CD4-positive, CD25-positive, alpha-beta regulatory T cell (primary cell): ENCODE data around the gene TMEM47. TPM values are rescaled to one million over a fixed set of nuclear protein-coding genes. Genes with fewer than 3 reads are reported as not detected.

Experiments
- ATAC-seq, 2 donors: fragments of 150-1000 bp; cut with Tn5 transposase; one replicate each; pipeline ENCODE4 v1.10.0; 2021; ENCODE audit warnings: low read depth in 2 of 2, moderate number of reproducible peaks in 2 of 2, moderate library complexity in 1 of 2
- DNase-seq, 3 donors: peaks; one replicate each; pipeline versions ENCODE4 v3.0.0 to v3.0.0-alpha.2; 2012 to 2022; ENCODE audit warnings: mixed read lengths in 1 of 3
- H3K27ac ChIP-seq: one replicate; pipeline ENCODE4 v1.7.0; 2013; ENCODE audit warnings: mild to moderate bottlenecking, low read length; ENCODE audit not compliant: insufficient read depth, poor library complexity, severe bottlenecking
- H3K27me3 ChIP-seq: one replicate; pipeline ENCODE4 v1.7.0; 2013; ENCODE audit warnings: low read length; ENCODE audit not compliant: control insufficient read depth, insufficient read depth
- H3K36me3 ChIP-seq: one replicate; pipeline ENCODE4 v1.7.0; 2013; ENCODE audit warnings: mild to moderate bottlenecking, low read length, moderate library complexity; ENCODE audit not compliant: control insufficient read depth, insufficient read depth
- H3K4me1 ChIP-seq: 2 replicates; pipeline ENCODE4 v1.7.0; 2013; ENCODE audit warnings: mild to moderate bottlenecking, low read length; ENCODE audit not compliant: insufficient read depth, control insufficient read depth, poor library complexity, severe bottlenecking
- H3K4me3 ChIP-seq: one replicate; pipeline ENCODE4 v1.7.0; 2013; ENCODE audit warnings: low read depth, mild to moderate bottlenecking, low read length, moderate library complexity
- H3K9me3 ChIP-seq, 2 experiments: 1 replicate in 1 of 2; 2 replicates in 1 of 2; pipeline ENCODE4 v1.7.0; 2013; ENCODE audit warnings: low read length in 2 of 2, mild to moderate bottlenecking in 1 of 2, moderate library complexity in 1 of 2; ENCODE audit not compliant: control insufficient read depth in 2 of 2
- H3K27ac Mint-ChIP-seq, 3 donors: one replicate each; pipeline ENCODE4 v1.8.0; 2020 to 2022; ENCODE audit warnings: mild to moderate bottlenecking in 3 of 3, mixed read lengths in 3 of 3, moderate library complexity in 2 of 3
- H3K27me3 Mint-ChIP-seq: one replicate; pipeline ENCODE4 v1.8.0; 2022; ENCODE audit warnings: mild to moderate bottlenecking, mixed read lengths
- H3K36me3 Mint-ChIP-seq: one replicate; pipeline ENCODE4 v1.8.0; 2020; ENCODE audit warnings: mixed read lengths
- H3K4me1 Mint-ChIP-seq, 4 donors: one replicate each; pipeline ENCODE4 v1.8.0; 2020 to 2022; ENCODE audit warnings: mixed read lengths in 4 of 4, mild to moderate bottlenecking in 1 of 4
- H3K4me3 Mint-ChIP-seq, 4 donors: one replicate each; pipeline ENCODE4 v1.8.0; 2020 to 2022; ENCODE audit warnings: mild to moderate bottlenecking in 4 of 4, mixed read lengths in 4 of 4, moderate library complexity in 3 of 4
- H3K9me3 Mint-ChIP-seq, 7 donors: one replicate each; pipeline ENCODE4 v1.8.0; 2020 to 2022; ENCODE audit warnings: mixed read lengths in 7 of 7, mild to moderate bottlenecking in 3 of 7, moderate library complexity in 2 of 7
- polyA plus RNA-seq, 4 donors: library from polyadenylated mRNA; unstranded; fragments of 300-500 nt; fragmentation: Illumina TruSeq; gene quantifications; one replicate each; pipeline ENCODE4 v1.2.3, GENCODE V29; 2021
- total RNA-seq: library from RNA; stranded (reverse); gene quantifications from one replicate; pipeline ENCODE4 v1.2.3, GENCODE V29; 2022

Gene TMEM47
- total RNA-seq (not detected), polyA plus RNA-seq (not detected)

- peak within 1 kb of the TSS in 1 of 3 donors; percentile 38 for H3K27ac Mint-ChIP-seq
- Histone ChIP-seq H3K4me3 (no peak within 1 kb of the TSS), H3K4me1 (no peaks in the 10 kb centered on the region), H3K27me3 (no peaks in the 10 kb centered on the region), H3K36me3 (no peaks in the 10 kb centered on the region), H3K27ac (no peak within 1 kb of the TSS), H3K9me3 (no peaks in the 10 kb centered on the region)
- no peaks in the 10 kb centered on the region for H3K36me3 Mint-ChIP-seq
- peaks cover 0 to 12% (median 5%) of the 10 kb centered on the region in 7 donors for H3K9me3 Mint-ChIP-seq
- H3K4me3 Mint-ChIP-seq = no peak within 1 kb of the TSS
- peaks cover 11% of the 10 kb centered on the region for H3K27me3 Mint-ChIP-seq
- ATAC-seq (no peak), DNase-seq (peak in 1 of 3 donors; percentile 0)
- no peaks in the 10 kb centered on the region for H3K4me1 Mint-ChIP-seq
These were observed at the start of gene TMEM47 for GRCh38 chrX:34656842-34657725. Gene TMEM47 (minus strand): TSS chrX:34657285. CDS start chrX:34657029, 256 bp downstream.

- H3K4me3 Mint-ChIP-seq = no peak overlapping the region
- no peaks in the 10 kb centered on the region for H3K27me3 ChIP-seq
- H3K9me3 Mint-ChIP-seq = peaks cover 0 to 16% (median 8%) of the 10 kb centered on the region in 7 donors
- no peaks in the 10 kb centered on the region for H3K27me3 Mint-ChIP-seq
- H3K36me3 Mint-ChIP-seq = no peaks in the 10 kb centered on the region
- no peaks in the 10 kb centered on the region for H3K4me1 Mint-ChIP-seq
- no peaks in the 10 kb centered on the region for H3K4me1 ChIP-seq
- no peaks in the 10 kb centered on the region for H3K9me3 ChIP-seq
- H3K36me3 ChIP-seq = no peaks in the 10 kb centered on the region
- no peak for DNase-seq
- H3K4me3 ChIP-seq = no peak overlapping the region
- ATAC-seq = no peak
- no peak overlapping the region for H3K27ac Mint-ChIP-seq
- no peak overlapping the region for H3K27ac ChIP-seq
These were observed 30.0 kb upstream of the TMEM47 start for GRCh38 chrX:34687095-34687494.

- Histone ChIP-seq H3K9me3 (no peaks in the 10 kb centered on the region), H3K4me1 (no peaks in the 10 kb centered on the region), H3K4me3 (no peak overlapping the region), H3K27ac (no peak overlapping the region), H3K36me3 (no peaks in the 10 kb centered on the region), H3K27me3 (no peaks in the 10 kb centered on the region)
- no peak for ATAC-seq
- no peak overlapping the region for H3K27ac Mint-ChIP-seq
- H3K9me3 Mint-ChIP-seq = peaks cover 0 to 14% (median 5%) of the 10 kb centered on the region in 7 donors
- no peaks in the 10 kb centered on the region for H3K4me1 Mint-ChIP-seq
- DNase-seq = no peak
- H3K36me3 Mint-ChIP-seq = no peaks in the 10 kb centered on the region
- H3K4me3 Mint-ChIP-seq = no peak overlapping the region
- peaks cover 11% of the 10 kb centered on the region for H3K27me3 Mint-ChIP-seq
These were observed 2.5 kb upstream of the TMEM47 start for GRCh38 chrX:34659575-34659974.

- no peak overlapping the region for H3K27ac ChIP-seq
- H3K9me3 Mint-ChIP-seq = peaks cover 0 to 12% (median 5%) of the 10 kb centered on the region in 7 donors
- H3K27me3 ChIP-seq = no peaks in the 10 kb centered on the region
- ATAC-seq (no peak), DNase-seq (no peak)
- no peaks in the 10 kb centered on the region for H3K4me1 ChIP-seq
- no peaks in the 10 kb centered on the region for H3K9me3 ChIP-seq
- H3K4me1 Mint-ChIP-seq = no peaks in the 10 kb centered on the region
- H3K36me3 Mint-ChIP-seq = no peaks in the 10 kb centered on the region
- peaks cover 11% of the 10 kb centered on the region for H3K27me3 Mint-ChIP-seq
- H3K4me3 ChIP-seq = no peak overlapping the region
- no peak overlapping the region for H3K4me3 Mint-ChIP-seq
- no peaks in the 10 kb centered on the region for H3K36me3 ChIP-seq
- H3K27ac Mint-ChIP-seq = no peak overlapping the region
These were observed 1.2 kb upstream of the TMEM47 start for GRCh38 chrX:34658326-34658725.

- Mint-ChIP-seq H3K9me3 (peaks cover 0 to 12% (median 5%) of the 10 kb centered on the region in 7 donors), H3K27ac (peak overlapping the region in 1 of 3 donors; percentile 38), H3K36me3 (no peaks in the 10 kb centered on the region), H3K27me3 (peaks cover 11% of the 10 kb centered on the region), H3K4me3 (no peak overlapping the region), H3K4me1 (no peaks in the 10 kb centered on the region)
- Histone ChIP-seq H3K27ac (no peak overlapping the region), H3K36me3 (no peaks in the 10 kb centered on the region), H3K4me3 (no peak overlapping the region), H3K27me3 (no peaks in the 10 kb centered on the region), H3K9me3 (no peaks in the 10 kb centered on the region), H3K4me1 (no peaks in the 10 kb centered on the region)
- ATAC-seq (no peak), DNase-seq (no peak)
These were observed 613 bp upstream of the TMEM47 start for GRCh38 chrX:34657726-34658070.

- H3K36me3 ChIP-seq = no peaks in the 10 kb centered on the region
- no peaks in the 10 kb centered on the region for H3K4me1 ChIP-seq
- H3K27ac ChIP-seq = no peak overlapping the region
- Mint-ChIP-seq H3K27me3 (peaks cover 11% of the 10 kb centered on the region), H3K4me3 (no peak overlapping the region), H3K36me3 (no peaks in the 10 kb centered on the region), H3K27ac (no peak overlapping the region), H3K4me1 (no peaks in the 10 kb centered on the region), H3K9me3 (peaks cover 0 to 10% (median under 1%) of the 10 kb centered on the region in 7 donors)
- DNase-seq (no peak), ATAC-seq (no peak)
- no peaks in the 10 kb centered on the region for H3K9me3 ChIP-seq
- H3K27me3 ChIP-seq = no peaks in the 10 kb centered on the region
- H3K4me3 ChIP-seq = no peak overlapping the region
These were observed 631 bp downstream of the TMEM47 start for GRCh38 chrX:34656467-34656841.

- H3K4me3 Mint-ChIP-seq = no peak overlapping the region
- Histone ChIP-seq H3K4me1 (no peaks in the 10 kb centered on the region), H3K4me3 (no peak overlapping the region), H3K9me3 (no peaks in the 10 kb centered on the region), H3K36me3 (no peaks in the 10 kb centered on the region), H3K27me3 (no peaks in the 10 kb centered on the region), H3K27ac (no peak overlapping the region)
- H3K4me1 Mint-ChIP-seq = no peaks in the 10 kb centered on the region
- H3K27me3 Mint-ChIP-seq = peaks cover 11% of the 10 kb centered on the region
- no peak for ATAC-seq
- H3K27ac Mint-ChIP-seq = no peak overlapping the region
- peaks cover 0 to 10% (median 0%) of the 10 kb centered on the region in 7 donors for H3K9me3 Mint-ChIP-seq
- H3K36me3 Mint-ChIP-seq = no peaks in the 10 kb centered on the region
- no peak for DNase-seq
These were observed 1.3 kb downstream of the TMEM47 start for GRCh38 chrX:34655501-34656455.
